Keratinocyte (primary cell): ENCODE measurements around the gene BOD1L1. TPM values are rescaled to one million over a fixed set of nuclear protein-coding genes. Genes with fewer than 3 reads are reported as not detected.

ENCODE experiments used
- DNase-seq: peaks from one replicate; pipeline ENCODE4 v3.0.0-alpha.2; 2011; ENCODE audit warnings: low read depth, missing footprints, low spot score
- FAIRE-seq: peaks from 2 replicates; lab custom pipeline; 2011; peaks lifted over from hg19 to GRCh38; lab: Jason Lieb, UNC
- H2AFZ ChIP-seq: 2 replicates; pipeline ENCODE4 v1.6.0; 2012; ENCODE audit warnings: low read length, control low read depth, inconsistent platforms; ENCODE audit not compliant: control insufficient read depth
- H3K27ac ChIP-seq: 2 replicates; pipeline ENCODE4 v1.5.1; 2011; ENCODE audit warnings: low read length; ENCODE audit not compliant: control insufficient read depth, insufficient read depth
- H3K27me3 ChIP-seq: 3 replicates; pipeline ENCODE4 v1.6.0; 2011; ENCODE audit warnings: low read length; ENCODE audit not compliant: control insufficient read depth, insufficient read depth; ENCODE audit errors: extremely low read depth
- H3K36me3 ChIP-seq, 2 experiments: 2 replicates in 1 of 2; 3 replicates in 1 of 2; pipeline ENCODE4 v1.5.1; 2011; ENCODE audit warnings: low read length in 2 of 2, mild to moderate bottlenecking in 1 of 2; ENCODE audit not compliant: control insufficient read depth in 2 of 2, insufficient read depth in 2 of 2; ENCODE audit errors: extremely low read depth in 1 of 2
- H3K4me1 ChIP-seq: 3 replicates; pipeline ENCODE4 v1.5.1; 2011; ENCODE audit warnings: low read length; ENCODE audit not compliant: control insufficient read depth, insufficient read depth; ENCODE audit errors: extremely low read depth
- H3K4me2 ChIP-seq: 3 replicates; pipeline ENCODE4 v1.6.0; 2011; ENCODE audit warnings: low read depth, low read length; ENCODE audit not compliant: control insufficient read depth, insufficient read depth; ENCODE audit errors: extremely low read depth
- H3K4me3 ChIP-seq, 3 experiments: fragments of 200-600 bp in 1 of 3; sonication (generic) in 1 of 3; 2 replicates in 2 of 3; 3 replicates in 1 of 3; pipeline ENCODE4 v1.5.1; 2011 to 2016; ENCODE audit warnings: low read length in 3 of 3, mild to moderate bottlenecking in 3 of 3, control low read depth in 2 of 3, inconsistent platforms in 1 of 3, low read depth in 1 of 3, mixed read lengths in 1 of 3, mixed run types in 1 of 3, moderate library complexity in 1 of 3; ENCODE audit not compliant: control insufficient read depth in 2 of 3, insufficient read depth in 2 of 3; ENCODE audit errors: extremely low read depth in 1 of 3
- H3K79me2 ChIP-seq: 2 replicates; pipeline ENCODE4 v1.6.0; 2012; ENCODE audit warnings: low read length; ENCODE audit not compliant: control insufficient read depth, insufficient read depth
- H3K9ac ChIP-seq: 3 replicates; pipeline ENCODE4 v1.6.0; 2011; ENCODE audit warnings: low read length; ENCODE audit not compliant: control insufficient read depth, insufficient read depth; ENCODE audit errors: extremely low read depth
- H3K9me1 ChIP-seq: 3 replicates; pipeline ENCODE4 v1.6.0; 2011; ENCODE audit warnings: low read length; ENCODE audit not compliant: control insufficient read depth, insufficient read depth; ENCODE audit errors: extremely low read depth
- H3K9me3 ChIP-seq: 2 replicates; pipeline ENCODE4 v1.5.1; 2012; ENCODE audit warnings: low read depth, low read length; ENCODE audit not compliant: control insufficient read depth
- H4K20me1 ChIP-seq: 3 replicates; pipeline ENCODE4 v1.6.0; 2011; ENCODE audit warnings: low read length; ENCODE audit not compliant: control insufficient read depth, insufficient read depth; ENCODE audit errors: extremely low read depth
- EZH2 ChIP-seq: IDR thresholded peaks from one replicate; pipeline ENCODE4 v1.6.1; 2012; ENCODE audit warnings: inconsistent platforms, mild to moderate bottlenecking, low read length, moderate library complexity
- dilution Hi-C: fragments of 300-500 bp; cut with MboI; formaldehyde crosslinking; loops from one replicate; pipeline ENCODE4 v1.7.0; 2020; ENCODE audit warnings: low sequenced_read_pairs; ENCODE audit not compliant: extremely low pct_ligation_motif_present
- polyA plus RNA-seq, 5 experiments: library from polyadenylated mRNA; depleted of rRNA in 3 of 5; stranded (reverse) in 3 of 5; stranded (forward) in 1 of 5; unstranded in 1 of 5; fragments of >200 nt; gene quantifications; 1 replicate in 1 of 5; 2 replicates in 3 of 5; 3 replicates in 1 of 5; pipeline versions ENCODE4 v1.2.1 to v1.2.3, GENCODE V29; 2011 to 2012; ENCODE audit warnings: missing spikeins in 2 of 5, low read depth in 1 of 5, low replicate concordance in 1 of 5
- TF ChIP-seq, protein P1 (sequence below), 3 experiments: IDR thresholded peaks in 1 of 3; conservative IDR thresholded peaks in 1 of 3; optimal IDR thresholded peaks in 1 of 3; 2 replicates in 2 of 3; 3 replicates in 1 of 3; pipeline versions ENCODE3 to v1.5.1; 2011; ENCODE audit warnings: low read length in 3 of 3, mild to moderate bottlenecking in 3 of 3, moderate library complexity in 2 of 3, control low read depth in 1 of 3, inconsistent platforms in 1 of 3; ENCODE audit not compliant: insufficient read depth in 2 of 3; ENCODE audit errors: extremely low read depth in 1 of 3

BOD1L1 gene
- polyA plus RNA-seq, 1 donor (not counting 4 experiments of a cell fraction or from before 2014, with no cell fraction given): 20.6 TPM

DNA sequence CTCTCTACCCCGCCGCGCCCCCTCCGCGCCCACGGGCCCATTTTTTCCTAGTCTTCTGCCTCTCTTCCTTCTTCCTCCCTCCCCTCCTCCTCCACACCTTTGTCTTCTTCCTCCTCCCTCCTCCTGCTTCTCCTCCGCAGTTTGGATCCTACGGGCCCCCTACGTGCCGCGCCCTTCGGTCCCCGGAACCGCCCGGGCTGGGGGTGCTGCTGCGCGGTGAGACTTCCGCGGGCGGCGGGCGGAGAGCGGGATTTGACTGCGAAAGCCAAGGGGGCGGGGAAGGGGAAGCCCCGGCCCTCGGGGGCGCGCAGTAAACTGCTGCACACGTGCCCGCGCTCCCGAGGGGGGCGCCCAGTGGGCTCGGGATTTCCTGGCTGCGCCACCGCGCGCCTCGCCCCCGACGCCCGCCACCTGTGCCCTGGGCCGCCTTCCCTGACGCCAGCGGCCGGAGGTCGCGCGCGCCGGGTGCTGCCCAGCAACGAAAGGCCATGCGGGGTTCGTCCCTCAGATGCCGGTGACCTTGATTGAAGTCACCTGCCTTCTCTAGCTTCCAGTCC, 80.0 kb downstream of the BOD1L1 start:
- no peak for FAIRE-seq
- Histone ChIP-seq H3K36me3 (no peaks in the 10 kb centered on the region), H2AFZ (peak overlapping the region; percentile 80), H3K4me1 (peaks cover 16% of the 10 kb centered on the region), H3K27ac (no peak overlapping the region), H4K20me1 (no peaks in the 10 kb centered on the region), H3K4me3 (peak overlapping the region; percentile 36 to 57 (median 51)), H3K9me3 (peaks cover 2% of the 10 kb centered on the region), H3K27me3 (peaks cover 44% of the 10 kb centered on the region), H3K9me1 (no peaks in the 10 kb centered on the region), H3K79me2 (no peaks in the 10 kb centered on the region), H3K9ac (no peak overlapping the region), H3K4me2 (peak overlapping the region; percentile 68)
- dilution Hi-C loops: no loop called here
- TF ChIP-seq EZH2: no peak
- no peak for DNase-seq

DNA sequence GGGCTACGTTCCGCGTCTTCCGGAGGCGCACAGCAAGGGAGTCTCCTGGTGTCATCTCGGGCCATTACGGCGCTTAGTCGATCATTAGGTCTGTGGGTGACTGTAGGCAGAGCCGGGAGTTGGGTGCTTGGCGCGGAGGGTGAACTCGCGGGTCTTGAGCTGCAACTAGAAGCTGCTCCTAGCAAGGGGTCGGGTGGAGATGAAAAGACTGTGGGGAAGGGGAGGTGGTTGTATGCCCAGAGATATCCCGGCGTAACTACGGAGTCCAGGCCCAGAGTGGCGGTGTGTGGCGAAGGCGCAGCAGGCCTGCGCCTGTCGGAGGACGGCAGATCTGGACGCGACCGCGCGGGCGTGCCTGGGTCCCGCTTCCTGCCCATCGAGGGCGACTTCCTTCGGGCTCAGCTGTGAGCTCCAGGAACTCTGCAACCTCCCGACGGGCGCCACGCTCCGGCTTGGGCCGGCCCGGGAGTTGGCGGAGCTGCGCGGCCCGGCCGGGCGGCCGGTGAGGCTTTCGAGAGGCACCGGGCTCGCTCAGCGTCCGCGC, 80.5 kb downstream of the BOD1L1 start:
- FAIRE-seq: no peak
- Histone ChIP-seq H3K79me2 (no peaks in the 10 kb centered on the region), H3K4me2 (peak overlapping the region; percentile 68), H4K20me1 (no peaks in the 10 kb centered on the region), H3K9me3 (peaks cover 2% of the 10 kb centered on the region), H3K27me3 (peaks cover 49% of the 10 kb centered on the region), H3K36me3 (no peaks in the 10 kb centered on the region), H3K27ac (no peak overlapping the region), H3K4me3 (peak overlapping the region; percentile 36 to 57 (median 51)), H3K4me1 (peaks cover 16% of the 10 kb centered on the region), H3K9me1 (no peaks in the 10 kb centered on the region), H2AFZ (peak overlapping the region; percentile 80), H3K9ac (no peak overlapping the region)
- peak; percentile 93 for TF ChIP-seq EZH2
- TF ChIP-seq, protein P1, sequence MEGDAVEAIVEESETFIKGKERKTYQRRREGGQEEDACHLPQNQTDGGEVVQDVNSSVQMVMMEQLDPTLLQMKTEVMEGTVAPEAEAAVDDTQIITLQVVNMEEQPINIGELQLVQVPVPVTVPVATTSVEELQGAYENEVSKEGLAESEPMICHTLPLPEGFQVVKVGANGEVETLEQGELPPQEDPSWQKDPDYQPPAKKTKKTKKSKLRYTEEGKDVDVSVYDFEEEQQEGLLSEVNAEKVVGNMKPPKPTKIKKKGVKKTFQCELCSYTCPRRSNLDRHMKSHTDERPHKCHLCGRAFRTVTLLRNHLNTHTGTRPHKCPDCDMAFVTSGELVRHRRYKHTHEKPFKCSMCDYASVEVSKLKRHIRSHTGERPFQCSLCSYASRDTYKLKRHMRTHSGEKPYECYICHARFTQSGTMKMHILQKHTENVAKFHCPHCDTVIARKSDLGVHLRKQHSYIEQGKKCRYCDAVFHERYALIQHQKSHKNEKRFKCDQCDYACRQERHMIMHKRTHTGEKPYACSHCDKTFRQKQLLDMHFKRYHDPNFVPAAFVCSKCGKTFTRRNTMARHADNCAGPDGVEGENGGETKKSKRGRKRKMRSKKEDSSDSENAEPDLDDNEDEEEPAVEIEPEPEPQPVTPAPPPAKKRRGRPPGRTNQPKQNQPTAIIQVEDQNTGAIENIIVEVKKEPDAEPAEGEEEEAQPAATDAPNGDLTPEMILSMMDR (optimal IDR thresholded peaks at IDR 0.05 in 1 of 3, IDR thresholded peaks at IDR 0.05 in 1 of 3, conservative IDR thresholded peaks at IDR 0.05 in 1 of 3; ENCODE audit: extremely low read depth in 1 of 3, insufficient read depth in 2 of 3, low read length in 3 of 3): no peak
- dilution Hi-C loops: no loop called here
- no peak for DNase-seq
